ENCODE data around the gene CD300A.

GRCh38 chr17:74521701-74522201 lies 55.3 kb downstream of the CD300A start:
- no peak for TF ChIP-seq POLR2A (IDR thresholded peaks at IDR 0.05)
- TF ChIP-seq CTCF (IDR thresholded peaks at IDR 0.05) = no peak
